T47D (cell line): ENCODE measurements around the gene RALGPS1.

Experiments
- DNase-seq, 2 experiments: peaks; one replicate each; pipeline versions ENCODE4 v3.0.0 to v3.0.0-alpha.2; 2011 to 2012; ENCODE audit warnings: low read depth in 1 of 2, low spot score in 1 of 2
- JUND ChIP-seq: IDR thresholded peaks from 2 replicates; pipeline ENCODE4 v1.6.1; 2012; ENCODE audit warnings: low read depth
- in situ Hi-C: cut with HindIII; loops from 2 replicates; pipeline ENCODE4 v1.10.0; 2016; ENCODE audit warnings: low sequenced_read_pairs, low pct_unique_long_range_greater_than_20kb

RALGPS1 gene

DNA sequence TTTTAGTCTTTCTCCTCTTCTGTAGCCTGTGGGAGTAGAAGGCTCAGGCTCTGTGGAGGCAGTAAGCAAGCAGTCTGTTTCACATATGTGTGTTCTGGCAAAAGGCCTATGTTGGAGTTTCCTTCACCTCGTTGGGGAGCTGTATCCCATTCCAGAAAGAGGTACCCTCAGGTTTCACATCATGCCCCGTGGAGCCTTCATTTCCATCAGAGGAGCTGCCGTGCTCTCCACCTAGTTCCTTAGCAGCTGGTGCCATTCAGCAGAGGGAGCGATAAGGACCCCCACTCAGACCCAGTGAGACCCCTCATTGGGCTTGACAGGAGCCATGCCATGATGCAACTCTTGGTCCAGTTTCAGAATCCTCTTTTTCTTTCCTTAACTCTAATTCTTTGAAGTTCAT, 258.5 kb downstream of the RALGPS1 start:
- in situ Hi-C loops = no loop called here

DNA sequence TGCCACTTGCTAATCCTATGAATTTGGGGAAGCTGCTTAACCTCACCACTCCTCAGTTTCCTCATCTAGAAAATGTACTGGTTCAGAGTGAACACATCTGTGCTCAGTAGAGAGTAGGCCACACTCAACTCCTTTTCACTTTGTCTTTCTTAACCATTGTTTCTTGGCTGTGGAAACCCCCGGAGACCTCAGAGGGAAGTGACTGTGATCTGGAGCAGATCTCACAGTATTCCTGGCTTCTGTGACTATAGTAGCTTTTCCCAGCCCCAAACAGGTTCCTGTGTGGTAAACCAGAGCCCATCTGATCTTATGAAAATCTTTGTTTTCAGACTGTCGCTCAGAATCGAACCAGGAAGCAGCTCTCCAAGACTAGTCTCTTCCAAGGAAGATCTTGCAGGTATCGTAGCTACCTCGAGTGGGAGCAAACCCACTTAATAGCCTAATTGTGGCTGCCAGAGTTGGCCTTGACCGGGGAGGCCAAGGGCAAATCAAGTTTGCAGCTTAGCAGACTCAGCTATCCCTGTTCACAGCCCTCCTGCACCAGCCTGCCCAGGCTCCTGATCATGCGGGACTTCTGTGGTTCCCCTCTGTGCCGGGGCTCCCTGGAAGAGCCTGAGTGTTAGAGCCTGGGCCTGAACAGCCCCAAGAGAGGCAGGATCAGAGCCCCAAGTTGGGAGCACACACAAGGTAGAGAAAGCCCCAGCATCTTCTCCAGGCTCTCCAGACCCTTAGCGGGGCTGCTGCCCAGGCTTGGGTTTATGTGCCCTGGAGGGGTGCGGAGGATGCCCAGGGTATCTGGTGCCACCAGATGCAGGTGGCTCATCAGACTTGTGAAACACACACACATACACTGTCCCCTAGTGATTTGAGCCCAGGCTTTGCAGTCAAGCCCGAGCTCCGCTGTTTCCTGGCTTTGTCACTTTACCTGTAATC, 260.1 kb downstream of the RALGPS1 start:
- no peak for TF ChIP-seq JUND
- in situ Hi-C loops = no loop called here
- DNase-seq = no peak

More for the DNA sequence above, 258.5 kb downstream of the RALGPS1 start:
- no peak for TF ChIP-seq JUND
- no peak for DNase-seq

DNA sequence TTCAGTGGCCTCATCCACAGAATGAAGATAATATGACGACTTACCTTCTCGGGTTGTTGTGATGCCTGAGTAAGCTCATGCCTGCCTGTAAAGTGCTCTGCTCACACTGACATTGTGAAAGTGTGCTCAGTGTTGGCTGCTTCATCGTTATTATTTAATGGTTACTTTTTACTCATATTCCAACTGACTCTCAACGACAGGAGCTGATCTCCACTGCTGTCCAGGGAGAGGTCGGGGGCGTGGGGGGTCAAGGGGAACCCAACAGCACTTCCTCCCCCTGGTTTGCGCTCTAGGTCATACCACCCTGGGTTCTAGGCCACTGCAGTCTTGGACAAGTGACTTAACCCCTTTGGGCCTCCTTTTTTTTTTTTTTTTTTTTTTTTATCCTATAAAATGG, 260.7 kb downstream of the RALGPS1 start:
- no peak for DNase-seq
- TF ChIP-seq JUND = no peak
- in situ Hi-C loops = no loop called here

DNA sequence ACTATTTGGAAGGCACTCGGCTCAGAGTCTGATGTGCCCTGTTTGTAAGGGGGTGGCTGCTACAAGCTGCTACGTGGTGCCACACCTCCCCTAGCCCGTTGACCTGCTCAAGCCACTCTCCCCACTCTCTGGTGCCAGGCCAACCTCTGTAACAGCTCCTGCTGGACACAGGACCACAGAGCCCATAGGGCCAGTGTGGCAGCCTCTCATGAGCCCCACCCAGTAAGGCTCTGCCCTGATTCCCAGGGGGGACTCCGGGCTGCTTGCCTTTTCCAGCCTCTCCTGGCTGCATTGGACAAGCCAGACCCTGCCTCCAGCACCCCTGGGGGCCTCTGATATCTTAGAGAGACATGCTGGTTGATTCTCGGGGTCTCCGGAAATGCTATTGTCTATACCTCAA, 261.2 kb downstream of the RALGPS1 start:
- no peak for DNase-seq
- TF ChIP-seq JUND = no peak
- in situ Hi-C loops = no loop called here

- TF ChIP-seq JUND = no peak
- DNase-seq = no peak
- in situ Hi-C loops = no loop called here
These were observed 262.0 kb downstream of the RALGPS1 start for GRCh38 chr9:127176631-127177030.

DNA sequence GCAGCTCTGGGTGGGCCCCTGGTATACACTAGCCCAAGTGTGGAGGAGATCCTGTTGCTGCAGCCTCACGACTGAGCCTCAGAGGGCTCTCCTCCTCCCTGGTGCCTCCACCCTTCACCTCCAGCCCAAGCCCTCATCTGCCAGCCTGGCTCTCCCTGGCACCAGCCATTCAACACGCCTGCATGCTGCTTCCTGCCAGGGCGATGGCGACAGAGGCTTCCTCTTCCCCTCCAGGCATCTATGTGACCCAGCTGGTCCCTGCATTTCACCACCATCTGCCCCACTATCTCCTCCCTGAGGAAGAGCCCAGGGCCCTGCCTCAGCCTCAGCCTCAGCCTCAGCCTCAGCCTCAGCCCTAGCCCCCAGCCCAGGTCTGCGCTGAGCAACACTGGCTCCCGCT, 262.6 kb downstream of the RALGPS1 start:
- no peak for DNase-seq
- in situ Hi-C loops = no loop called here

GRCh38 chr9:127177665-127178265, 263.2 kb downstream of the RALGPS1 start:
- in situ Hi-C loops = no loop called here
- no peak for TF ChIP-seq JUND
- no peak for DNase-seq

More for the DNA sequence above, 262.6 kb downstream of the RALGPS1 start:
- TF ChIP-seq JUND = no peak

- in situ Hi-C loops = no loop called here
- DNase-seq = no peak
- TF ChIP-seq JUND = no peak
These were observed 264.4 kb downstream of the RALGPS1 start for GRCh38 chr9:127178686-127179632.

DNA sequence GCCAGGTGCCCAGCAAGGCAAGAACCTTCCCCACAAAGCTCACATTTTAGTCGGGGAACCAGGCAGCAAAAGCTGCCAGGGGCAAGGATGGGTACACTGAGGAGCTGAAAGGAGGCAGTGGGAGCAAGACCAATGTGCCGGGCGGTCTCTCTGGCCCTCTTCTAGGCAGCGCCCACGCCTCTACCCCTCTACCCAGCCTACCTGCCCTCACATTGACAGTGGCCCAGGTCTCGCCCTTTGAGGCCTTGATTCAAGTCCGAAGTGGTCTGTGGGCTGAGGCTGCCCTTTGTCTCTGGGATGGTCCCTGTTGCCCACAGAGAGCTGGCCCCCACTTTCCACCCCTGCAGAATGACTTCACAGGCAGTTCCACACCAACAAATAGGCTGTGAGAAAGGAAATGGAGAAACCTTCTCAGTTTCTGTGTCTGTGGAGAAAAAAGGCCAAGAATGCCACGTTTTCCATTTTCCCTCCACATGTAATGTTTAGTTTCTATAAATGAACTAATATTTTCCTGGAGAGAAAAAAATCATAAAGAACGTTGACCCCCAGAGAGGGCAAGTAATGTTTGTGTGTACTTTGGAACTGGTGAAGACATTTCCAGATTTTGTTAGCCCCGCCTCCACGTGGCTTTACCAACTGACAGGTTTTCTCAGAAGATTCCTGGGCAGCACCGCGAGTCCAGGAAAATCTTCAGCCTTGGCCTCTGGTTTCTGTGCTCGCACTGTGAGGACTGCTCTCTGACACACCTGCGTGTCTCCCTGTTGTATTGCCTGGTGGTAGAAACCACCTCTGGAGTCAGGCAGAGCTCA, 265.3 kb downstream of the RALGPS1 start:
- in situ Hi-C loops = no loop called here
- DNase-seq = no peak

DNA sequence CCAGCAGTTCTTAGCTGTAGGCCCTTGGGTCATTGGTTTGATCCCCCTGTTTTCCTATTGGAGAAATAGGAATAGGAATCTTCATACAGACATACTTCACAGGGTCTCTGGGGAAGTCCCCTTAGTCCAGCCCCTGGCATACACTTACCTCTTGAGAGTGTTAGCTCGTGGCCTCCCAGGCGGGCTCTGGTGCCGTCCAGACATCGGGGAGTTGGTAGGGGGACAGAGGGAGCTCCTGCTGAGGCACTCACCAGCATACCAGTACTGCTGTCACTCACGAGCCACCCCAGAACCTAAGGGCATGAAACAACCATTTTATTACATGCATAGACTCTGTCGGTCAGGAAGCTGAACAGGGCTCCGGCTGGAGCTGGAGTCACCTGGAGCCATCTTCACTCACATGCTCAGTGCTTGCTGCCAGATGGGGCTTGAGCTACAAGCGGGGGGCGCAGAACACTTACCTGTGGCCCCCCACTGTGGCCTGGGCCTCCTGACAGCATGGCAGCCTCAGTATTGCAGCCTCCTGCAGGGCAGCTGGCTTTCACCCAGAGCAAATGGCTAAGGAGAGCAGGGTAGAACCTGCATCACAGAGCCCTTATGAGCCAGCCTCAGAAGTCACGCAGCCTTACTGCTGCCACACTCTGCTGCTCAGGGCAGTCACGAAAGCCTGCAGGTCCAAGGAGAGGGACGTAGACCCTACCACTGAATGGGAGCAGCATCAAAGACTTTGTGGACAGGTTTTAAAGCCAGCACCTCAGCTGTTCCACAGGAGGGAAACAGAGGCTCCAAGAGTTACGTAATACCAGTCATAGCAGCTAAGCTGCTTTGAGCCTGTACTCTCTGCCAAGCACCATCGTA, 266.1 kb downstream of the RALGPS1 start:
- TF ChIP-seq JUND = no peak
- in situ Hi-C loops = no loop called here
- no peak for DNase-seq

More for the DNA sequence above, 265.3 kb downstream of the RALGPS1 start:
- no peak for TF ChIP-seq JUND

GRCh38 chr9:127181315-127181580, 266.7 kb downstream of the RALGPS1 start:
- in situ Hi-C loops = no loop called here

More at GRCh38 chr9:127181315-127181580, 266.7 kb downstream of the RALGPS1 start:
- TF ChIP-seq JUND = no peak
- no peak for DNase-seq
